Ovary (tissue), 9 donors: ENCODE measurements around the gene KHDC4. TPM values are rescaled to one million over a fixed set of nuclear protein-coding genes. Genes with fewer than 3 reads are reported as not detected.
A peak's percentile ranks its signal among the peaks of the same experiment; 100 is the strongest.

Experiments used
- DNase-seq, 5 donors: peaks; one replicate each; pipeline ENCODE4 v3.0.0-alpha.2; 2019 to 2020
- H3K27ac ChIP-seq, 2 donors: fragments of 200-600 bp; one replicate each; pipeline versions ENCODE4 v1.5.1 to v1.8.0; 2019 to 2022
- H3K27me3 ChIP-seq: fragments of 200-600 bp; one replicate; pipeline ENCODE4 v1.8.0; 2022
- H3K36me3 ChIP-seq: fragments of 200-600 bp; sonication (generic); one replicate; pipeline ENCODE4 v1.5.1; 2019
- H3K4me1 ChIP-seq: one replicate; pipeline ENCODE4 v1.8.1; 2013; ENCODE audit warnings: mild to moderate bottlenecking, moderate library complexity; ENCODE audit not compliant: insufficient read depth
- H3K4me3 ChIP-seq: fragments of 200-600 bp; sonication (generic); one replicate; pipeline ENCODE4 v1.5.1; 2017
- H3K9me3 ChIP-seq, 2 donors: fragments of 200-600 bp in 1 of 2; sonication (generic) in 1 of 2; one replicate each; pipeline versions ENCODE4 v1.5.1 to v1.8.1; 2013 to 2019; ENCODE audit warnings: mild to moderate bottlenecking in 1 of 2, moderate library complexity in 1 of 2
- CTCF ChIP-seq, 3 donors: fragments of 450-650 bp in 2 of 3; fragments of 200-600 bp in 1 of 3; IDR thresholded peaks; one replicate each; pipeline versions ENCODE4 v1.5.1 to v1.8.0; 2016 to 2022; ENCODE audit warnings: antibody characterized with exemption in 3 of 3, mild to moderate bottlenecking in 1 of 3
- EP300 ChIP-seq: sonication (generic); formaldehyde crosslinking; IDR thresholded peaks from one replicate; pipeline ENCODE4 v1.6.1; 2017; ENCODE audit warnings: antibody characterized with exemption
- POLR2A ChIP-seq: fragments of 450-650 bp; IDR thresholded peaks from one replicate; pipeline ENCODE4 v1.6.1; 2017; ENCODE audit warnings: antibody characterized with exemption, mild to moderate bottlenecking, moderate library complexity
- WGBS, 3 donors: extraction: QIAGEN DNeasy Blood & Tissue Kit in 1 of 3; methylation state at CpG; one replicate each; pipeline versions ENCODE4 v1.1.5 to v1.1.7; 2013 to 2017; 5-methylcytosine and 5-hydroxymethylcytosine counted together
- intact Hi-C, 4 donors: fragments of 100-400 bp; cut with DNase I; formaldehyde crosslinking; loops; one replicate each; pipeline versions ENCODE4 v1.11.0 to v1.15.1; 2022 to 2023
- polyA plus RNA-seq, 2 donors: library from polyadenylated mRNA; stranded (reverse); fragments of 200-250 nt in 1 of 2; fragments of 350-450 nt in 1 of 2; fragmentation: Illumina TruSeq in 1 of 2; extraction: RNeasy Lipid Tissue Mini Kit (QIAGEN cat#74804) in 1 of 2; gene quantifications; one replicate each; pipeline ENCODE4 v1.2.3, GENCODE V29; 2013 to 2014
- total RNA-seq, 7 donors: library from RNA; depleted of rRNA in 2 of 7; stranded (reverse); fragments of >200 nt in 2 of 7; fragmentation: NEBNext Ultra II Directional in 3 of 7; extraction: Animal tissue kit (Norgen Biotek cat#: 25700) in 3 of 7; gene quantifications; one replicate each; pipeline versions ENCODE4 v1.1.0 to v1.2.4, GENCODE V29; 2016 to 2023
- donor health status: DM: no; HTN: no; CAD: no; lungs with moderate emphysema.
- donor health status: DM: no; HTN: no; CAD: no.
- donor health status: Bipolar disorder and iron deficiency.
- donor health status: DM: yes; HTN: yes; CAD: no.
- donor health status: DM: no; HTN: no; CAD: no.
- donor health status: DM: yes; HTN: yes; CAD: no.

The KHDC4 gene
- total and polyA plus RNA-seq, 9 donors = 35.4 to 61.1 (median 46.4) TPM

- Histone ChIP-seq H3K9me3 (no peaks in the 10 kb centered on the region), H3K36me3 (no peaks in the 10 kb centered on the region), H3K4me3 (peak overlapping the region; percentile 69), H3K27ac (peak overlapping the region; percentile 76 to 93), H3K27me3 (no peaks in the 10 kb centered on the region), H3K4me1 (no peaks in the 10 kb centered on the region)
- no peak for TF ChIP-seq CTCF (IDR thresholded peaks at IDR 0.05)
- TF ChIP-seq POLR2A = no peak
- TF ChIP-seq EP300 = no peak
- intact Hi-C loops = no loop called here
- WGBS, 3 donors = 1 to 3% (median 1%) methylated on average over 11 of the region's 11 CpGs
- peak in 4 of 5 donors; percentile 25 to 42 (median 40) for DNase-seq
These were observed 23.5 kb downstream of the KHDC4 start for GRCh38 chr1:155910621-155911121.

GRCh38 chr1:155909894-155910293, 24.3 kb downstream of the KHDC4 start:
- TF ChIP-seq CTCF (IDR thresholded peaks at IDR 0.05) (no peak), POLR2A (no peak), EP300 (no peak)
- Histone ChIP-seq H3K36me3 (no peaks in the 10 kb centered on the region), H3K4me1 (no peaks in the 10 kb centered on the region), H3K9me3 (no peaks in the 10 kb centered on the region), H3K27me3 (no peaks in the 10 kb centered on the region), H3K27ac (no peak overlapping the region), H3K4me3 (no peak overlapping the region)
- WGBS, 3 donors = 83 to 91% (median 88%) methylated on average over 4 of the region's 4 CpGs
- intact Hi-C loops = no loop called here
- no peak for DNase-seq

GRCh38 chr1:155904261-155904660, 30.0 kb downstream of the KHDC4 start:
- DNase-seq = no peak
- Histone ChIP-seq H3K4me3 (no peak overlapping the region), H3K27me3 (no peaks in the 10 kb centered on the region), H3K4me1 (no peaks in the 10 kb centered on the region), H3K9me3 (no peaks in the 10 kb centered on the region), H3K27ac (no peak overlapping the region), H3K36me3 (no peaks in the 10 kb centered on the region)
- intact Hi-C loops = no loop called here
- 93 to 94% (median 93%) methylated on average over 12 of the region's 12 CpGs for WGBS, 3 donors
- TF ChIP-seq EP300 = no peak
- no peak for TF ChIP-seq POLR2A
- no peak for TF ChIP-seq CTCF (IDR thresholded peaks at IDR 0.05)

GRCh38 chr1:155900161-155900560, 34.1 kb downstream of the KHDC4 start:
- TF ChIP-seq CTCF (IDR thresholded peaks at IDR 0.05) (no peak), POLR2A (no peak), EP300 (no peak)
- no peaks in the 10 kb centered on the region for H3K9me3 ChIP-seq
- H3K4me1 ChIP-seq = no peaks in the 10 kb centered on the region
- H3K36me3 ChIP-seq = no peaks in the 10 kb centered on the region
- no peak for DNase-seq
- 63 to 79% (median 67%) methylated on average over 4 of the region's 4 CpGs for WGBS, 3 donors
- no peak overlapping the region for H3K27ac ChIP-seq
- intact Hi-C loops = no loop called here
- no peaks in the 10 kb centered on the region for H3K27me3 ChIP-seq
- H3K4me3 ChIP-seq = no peak overlapping the region
